Thoracic aorta (tissue), 2 donors: ENCODE data around the gene DEGS2. TPM values are rescaled to one million over a fixed set of nuclear protein-coding genes. Genes with fewer than 3 reads are reported as not detected.
"Not testable (repeated sequence)": the region's sequence is repeated elsewhere in the genome, so short reads cannot be mapped to it uniquely, and the experiment has no call there.

Experiments used
- ATAC-seq: fragments of 150-250 bp; one replicate; pipeline ENCODE4 v1.8.0; 2017; ENCODE audit warnings: low read depth; ENCODE audit not compliant: insufficient number of reproducible peaks, low FRiP score
- DNase-seq: peaks from one replicate; pipeline ENCODE4 v3.0.0-alpha.2; 2020; ENCODE audit warnings: low spot score
- H3K27ac ChIP-seq, 2 donors: fragments of 200-600 bp; sonication (generic); 1 replicate in 1 of 2; 2 replicates in 1 of 2; pipeline ENCODE4 v1.5.1; 2016; ENCODE audit warnings: mild to moderate bottlenecking in 2 of 2, moderate library complexity in 2 of 2
- H3K27me3 ChIP-seq: fragments of 200-600 bp; sonication (generic); replicated peaks from 2 replicates; pipeline ENCODE4 v1.6.0; 2016; ENCODE audit warnings: mild to moderate bottlenecking; ENCODE audit not compliant: insufficient read depth
- H3K36me3 ChIP-seq: fragments of 200-600 bp; sonication (generic); one replicate; pipeline ENCODE4 v1.5.1; 2016
- H3K4me1 ChIP-seq, 2 donors: fragments of 200-600 bp; sonication (generic); 1 replicate in 1 of 2; 2 replicates in 1 of 2; pipeline versions ENCODE4 v1.5.1 to v1.6.0; 2016; ENCODE audit warnings: low read depth in 2 of 2, mild to moderate bottlenecking in 1 of 2; ENCODE audit not compliant: control insufficient read depth in 1 of 2
- H3K4me3 ChIP-seq: fragments of 200-600 bp; sonication (generic); 2 replicates; pipeline ENCODE4 v1.5.1; 2016; ENCODE audit warnings: mild to moderate bottlenecking
- H3K9me3 ChIP-seq: fragments of 200-600 bp; sonication (generic); 2 replicates; pipeline ENCODE4 v1.5.1; 2016
- CTCF ChIP-seq: fragments of 200-600 bp; sonication (generic); IDR thresholded peaks from one replicate; pipeline ENCODE4 v1.5.1; 2019; ENCODE audit warnings: antibody characterized with exemption
- total RNA-seq, 2 donors: library from RNA; depleted of rRNA; stranded (reverse); fragments of >200 nt; gene quantifications; one replicate each; pipeline versions ENCODE4 v1.1.0 to v1.2.3, GENCODE V29; 2016

DEGS2 gene
- total RNA-seq, 2 donors from 2014 or later, result 0.28 TPM; not detected in 1

- Histone ChIP-seq H3K4me3 (no peak overlapping the region), H3K36me3 (no peaks in the 10 kb centered on the region), H3K4me1 (peaks cover 9 to 10% of the 10 kb centered on the region in 2 donors), H3K27ac (no peak overlapping the region), H3K9me3 (no peaks in the 10 kb centered on the region), H3K27me3 (no peaks in the 10 kb centered on the region)
- no peak for TF ChIP-seq CTCF
- ATAC-seq (no peak), DNase-seq (no peak)
Measured at GRCh38 chr14:100187247-100187833, 27.9 kb upstream of the DEGS2 start.

GRCh38 chr14:100181876-100182551 is 22.6 kb upstream of the DEGS2 start:
- H3K9me3 ChIP-seq, ATAC-seq, H3K27me3 ChIP-seq, H3K36me3 ChIP-seq, H3K27ac ChIP-seq, H3K4me3 ChIP-seq, H3K4me1 ChIP-seq, DNase-seq: not testable (repeated sequence)

GRCh38 chr14:100180671-100181070 is 21.2 kb upstream of the DEGS2 start:
- not testable (repeated sequence) for DNase-seq, H3K27ac ChIP-seq, H3K36me3 ChIP-seq, H3K4me1 ChIP-seq, H3K4me3 ChIP-seq, H3K9me3 ChIP-seq, H3K27me3 ChIP-seq, ATAC-seq

- H3K4me1 ChIP-seq, result no peaks in the 10 kb centered on the region
- H3K27me3 ChIP-seq, result no peaks in the 10 kb centered on the region
- DNase-seq, result no peak
- no peaks in the 10 kb centered on the region for H3K36me3 ChIP-seq
- ATAC-seq, result no peak
- H3K27ac ChIP-seq, result no peak overlapping the region
- H3K9me3 ChIP-seq, result no peaks in the 10 kb centered on the region
- no peak overlapping the region for H3K4me3 ChIP-seq
- TF ChIP-seq CTCF, result no peak
Measured at GRCh38 chr14:100178691-100179090, 19.2 kb upstream of the DEGS2 start.

- ATAC-seq, result no peak
- no peak for TF ChIP-seq CTCF
- Histone ChIP-seq H3K4me3 (no peak overlapping the region), H3K4me1 (no peaks in the 10 kb centered on the region), H3K9me3 (no peaks in the 10 kb centered on the region), H3K27ac (no peak overlapping the region), H3K27me3 (no peaks in the 10 kb centered on the region), H3K36me3 (no peaks in the 10 kb centered on the region)
- DNase-seq, result no peak
Measured at GRCh38 chr14:100176811-100177327, 17.4 kb upstream of the DEGS2 start.

GRCh38 chr14:100173353-100173752 is 13.9 kb upstream of the DEGS2 start:
- DNase-seq, result no peak
- TF ChIP-seq CTCF, result no peak
- Histone ChIP-seq H3K27ac (no peak overlapping the region), H3K4me3 (no peak overlapping the region), H3K4me1 (no peaks in the 10 kb centered on the region), H3K9me3 (no peaks in the 10 kb centered on the region), H3K27me3 (no peaks in the 10 kb centered on the region), H3K36me3 (no peaks in the 10 kb centered on the region)
- no peak for ATAC-seq
